Activated naive CD8-positive, alpha-beta T cell treated with anti-CD3 and anti-CD28 coated beads for 36 hours (primary cell): Measurements from ENCODE around the gene KIAA0513. TPM values are rescaled to one million over a fixed set of nuclear protein-coding genes. Genes with fewer than 3 reads are reported as not detected.
A peak's percentile ranks its signal among the peaks of the same experiment; 100 is the strongest.

Experiments
- DNase-seq: peaks from one replicate; pipeline ENCODE4 v3.0.0; 2021
- H3K27ac Mint-ChIP-seq: one replicate; pipeline ENCODE4 v1.8.0; 2022; ENCODE audit warnings: mild to moderate bottlenecking, moderate library complexity, mixed read lengths
- H3K27me3 Mint-ChIP-seq: one replicate; pipeline ENCODE4 v1.8.0; 2022; ENCODE audit warnings: mild to moderate bottlenecking, mixed read lengths
- H3K36me3 Mint-ChIP-seq: one replicate; pipeline ENCODE4 v1.8.0; 2021; ENCODE audit warnings: mild to moderate bottlenecking, mixed read lengths
- H3K4me1 Mint-ChIP-seq: one replicate; pipeline ENCODE4 v1.8.0; 2021; ENCODE audit warnings: mixed read lengths
- H3K4me3 Mint-ChIP-seq: one replicate; pipeline ENCODE4 v1.8.0; 2022; ENCODE audit warnings: mild to moderate bottlenecking, moderate library complexity, mixed read lengths
- H3K9me3 Mint-ChIP-seq: one replicate; pipeline ENCODE4 v1.8.0; 2022; ENCODE audit warnings: mixed read lengths
- total RNA-seq, 2 experiments: library from RNA; stranded (reverse); gene quantifications; one replicate each; pipeline ENCODE4 v1.2.3, GENCODE V29; 2021

Gene KIAA0513, protein sequence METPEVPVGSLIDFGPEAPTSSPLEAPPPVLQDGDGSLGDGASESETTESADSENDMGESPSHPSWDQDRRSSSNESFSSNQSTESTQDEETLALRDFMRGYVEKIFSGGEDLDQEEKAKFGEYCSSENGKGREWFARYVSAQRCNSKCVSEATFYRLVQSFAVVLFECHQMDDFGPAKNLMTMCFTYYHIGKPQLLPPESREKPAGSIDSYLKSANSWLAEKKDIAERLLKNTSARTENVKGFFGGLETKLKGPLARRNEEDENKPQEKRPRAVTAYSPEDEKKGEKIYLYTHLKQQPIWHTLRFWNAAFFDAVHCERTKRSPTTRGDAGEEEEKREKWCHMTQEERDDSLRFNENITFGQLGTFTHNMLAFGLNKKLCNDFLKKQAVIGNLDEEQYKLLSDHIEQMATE
- 1 to 10 TPM; 2.4 to 3.3 TPM for total RNA-seq

- Mint-ChIP-seq H3K27ac (peak within 1 kb of the TSS; percentile 92), H3K4me3 (peak within 1 kb of the TSS; percentile 87), H3K4me1 (peaks cover 34% of the 10 kb centered on the region), H3K36me3 (no peaks in the 10 kb centered on the region), H3K9me3 (no peaks in the 10 kb centered on the region), H3K27me3 (no peaks in the 10 kb centered on the region)
- peak; percentile 99 for DNase-seq
These were observed at the start of gene KIAA0513 for GRCh38 chr16:85027349-85027957. Gene KIAA0513 (plus strand): TSS chr16:85027795. CDS start chr16:85067072, 39,277 bp downstream.

GRCh38 chr16:84979516-84979915, 48.1 kb upstream of the KIAA0513 start:
- Mint-ChIP-seq H3K27ac (no peak overlapping the region), H3K9me3 (no peaks in the 10 kb centered on the region), H3K4me1 (peaks cover 4% of the 10 kb centered on the region), H3K4me3 (no peak overlapping the region), H3K27me3 (no peaks in the 10 kb centered on the region), H3K36me3 (peaks cover 10% of the 10 kb centered on the region)
- DNase-seq, result no peak

GRCh38 chr16:84982434-84982833, 45.2 kb upstream of the KIAA0513 start:
- Mint-ChIP-seq H3K27ac (peak overlapping the region; percentile 30), H3K9me3 (no peaks in the 10 kb centered on the region), H3K27me3 (no peaks in the 10 kb centered on the region), H3K4me3 (no peak overlapping the region), H3K36me3 (peaks cover 14% of the 10 kb centered on the region), H3K4me1 (peaks cover 10% of the 10 kb centered on the region)
- DNase-seq, result no peak

DNA sequence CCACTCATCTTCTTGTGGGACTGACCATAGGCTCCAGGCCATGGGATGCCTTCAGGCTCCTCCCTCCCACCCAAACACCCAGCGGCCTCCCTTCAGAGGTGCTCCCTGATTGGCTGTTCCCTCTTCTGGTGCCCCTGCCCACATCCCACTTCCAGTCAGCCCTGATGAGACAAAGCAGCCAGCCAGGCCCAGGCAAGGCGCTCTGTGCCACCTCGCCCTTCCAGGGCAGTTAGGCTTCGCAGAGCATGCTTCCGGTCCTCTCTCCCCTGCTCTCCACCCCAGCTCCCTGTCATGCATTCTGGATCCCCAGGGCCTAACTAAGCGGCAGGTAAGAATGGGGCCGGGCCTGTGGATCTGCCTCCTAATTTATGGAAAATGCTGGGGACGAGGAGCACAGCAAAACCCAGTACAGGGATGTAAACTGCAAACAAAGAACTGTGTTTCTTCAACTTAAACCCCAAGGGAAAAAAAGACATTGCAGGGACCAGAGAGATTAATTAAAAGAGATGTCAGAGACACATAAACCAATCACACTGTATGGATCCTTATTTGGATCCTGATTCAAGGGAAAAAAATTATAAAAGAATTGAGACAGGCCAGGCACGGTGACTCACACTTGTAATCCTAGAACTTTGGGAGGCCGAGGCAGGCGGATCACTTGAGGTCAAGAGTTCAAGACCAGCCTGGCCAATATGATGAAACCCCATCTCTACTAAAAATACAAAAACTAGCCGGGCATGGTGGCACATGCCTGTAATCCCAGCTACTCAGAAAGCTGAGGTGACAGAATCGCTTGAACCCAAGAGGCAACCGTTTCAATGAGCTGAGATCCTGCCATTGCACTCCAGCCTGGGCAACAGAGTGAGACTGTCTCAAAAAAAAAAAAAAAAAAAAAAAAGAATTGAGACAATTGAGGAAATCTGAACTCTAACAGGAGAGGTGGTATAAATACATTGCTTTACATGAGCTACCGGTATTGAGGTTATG, 42.2 kb upstream of the KIAA0513 start:
- H3K36me3 Mint-ChIP-seq, result peaks cover 13% of the 10 kb centered on the region
- peaks cover 10% of the 10 kb centered on the region for H3K4me1 Mint-ChIP-seq
- no peak overlapping the region for H3K27ac Mint-ChIP-seq
- DNase-seq, result no peak
- H3K4me3 Mint-ChIP-seq, result no peak overlapping the region
- no peaks in the 10 kb centered on the region for H3K27me3 Mint-ChIP-seq
- no peaks in the 10 kb centered on the region for H3K9me3 Mint-ChIP-seq

- no peak for DNase-seq
- no peaks in the 10 kb centered on the region for H3K27me3 Mint-ChIP-seq
- H3K9me3 Mint-ChIP-seq, result no peaks in the 10 kb centered on the region
- H3K4me1 Mint-ChIP-seq, result peaks cover 10% of the 10 kb centered on the region
- no peak overlapping the region for H3K4me3 Mint-ChIP-seq
- no peak overlapping the region for H3K27ac Mint-ChIP-seq
- peaks cover 10% of the 10 kb centered on the region for H3K36me3 Mint-ChIP-seq
These were observed 41.5 kb upstream of the KIAA0513 start for GRCh38 chr16:84986102-84986501.

GRCh38 chr16:84986879-84987278, 40.7 kb upstream of the KIAA0513 start:
- Mint-ChIP-seq H3K9me3 (no peaks in the 10 kb centered on the region), H3K27ac (no peak overlapping the region), H3K4me1 (peaks cover 10% of the 10 kb centered on the region), H3K36me3 (peaks cover 10% of the 10 kb centered on the region), H3K27me3 (no peaks in the 10 kb centered on the region), H3K4me3 (no peak overlapping the region)
- DNase-seq, result no peak

DNA sequence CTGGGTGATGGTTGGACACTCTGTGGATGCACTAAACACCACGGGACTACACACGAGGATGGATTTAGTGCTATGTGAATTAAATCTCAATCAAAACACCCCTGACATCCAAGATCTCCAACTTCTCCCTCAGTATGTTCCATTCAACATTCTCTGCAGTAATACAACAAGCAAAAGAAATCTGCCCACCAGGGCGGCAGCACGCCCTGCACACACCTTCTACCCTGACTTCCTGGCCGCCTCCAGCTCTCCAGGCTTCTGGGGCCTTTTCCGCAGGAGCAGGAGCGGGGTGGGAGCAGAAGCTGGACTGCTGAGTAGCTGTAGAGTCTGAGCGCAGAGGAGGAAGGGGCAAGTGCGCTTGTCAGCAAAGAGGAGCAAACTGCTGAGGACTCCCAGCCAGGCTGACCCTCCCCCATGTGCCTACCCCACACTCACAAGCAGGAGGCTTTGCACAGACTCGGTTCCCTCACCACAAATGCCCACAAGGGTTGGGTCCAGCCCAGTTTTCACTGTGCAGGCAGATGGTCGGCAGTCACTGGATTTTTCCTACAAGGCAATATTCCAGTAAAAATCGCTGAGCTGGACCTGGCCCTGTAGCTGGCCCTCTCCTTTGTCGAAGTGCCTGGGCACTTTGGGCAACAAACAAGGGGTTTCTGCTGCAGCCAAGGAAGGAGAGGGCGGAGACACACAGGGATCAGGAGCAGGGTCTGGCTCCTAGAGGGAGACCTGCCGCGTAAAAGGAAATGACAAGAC, 39.1 kb upstream of the KIAA0513 start:
- H3K4me3 Mint-ChIP-seq, result no peak overlapping the region
- DNase-seq, result no peak
- no peaks in the 10 kb centered on the region for H3K9me3 Mint-ChIP-seq
- H3K4me1 Mint-ChIP-seq, result peaks cover 7% of the 10 kb centered on the region
- H3K27me3 Mint-ChIP-seq, result no peaks in the 10 kb centered on the region
- peaks cover 10% of the 10 kb centered on the region for H3K36me3 Mint-ChIP-seq
- no peak overlapping the region for H3K27ac Mint-ChIP-seq

- peaks cover 10% of the 10 kb centered on the region for H3K36me3 Mint-ChIP-seq
- H3K4me3 Mint-ChIP-seq, result no peak overlapping the region
- H3K9me3 Mint-ChIP-seq, result no peaks in the 10 kb centered on the region
- no peak for DNase-seq
- no peak overlapping the region for H3K27ac Mint-ChIP-seq
- H3K27me3 Mint-ChIP-seq, result no peaks in the 10 kb centered on the region
- peaks cover 7% of the 10 kb centered on the region for H3K4me1 Mint-ChIP-seq
These were observed 37.6 kb upstream of the KIAA0513 start for GRCh38 chr16:84989749-84990620.

DNA sequence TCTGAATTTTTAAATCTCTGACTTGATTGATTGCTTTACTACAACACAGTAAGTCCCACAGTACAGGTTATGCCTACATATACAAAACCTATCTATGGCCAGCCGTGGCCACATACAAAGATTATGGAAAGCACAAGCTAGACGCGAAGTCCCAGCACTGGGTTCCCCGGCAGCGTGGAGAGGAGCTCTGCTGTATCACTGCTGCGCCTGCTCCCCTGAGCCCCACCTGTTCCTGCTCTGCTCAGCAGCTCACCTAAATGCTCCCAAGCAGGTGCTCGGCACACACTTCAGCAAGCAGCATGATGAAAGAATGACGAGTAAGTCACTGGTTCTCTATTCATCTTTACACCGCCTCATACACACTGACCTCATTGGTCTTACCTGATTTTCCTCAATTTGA, 36.8 kb upstream of the KIAA0513 start:
- Mint-ChIP-seq H3K4me1 (peaks cover 12% of the 10 kb centered on the region), H3K9me3 (no peaks in the 10 kb centered on the region), H3K36me3 (peaks cover 10% of the 10 kb centered on the region), H3K27ac (no peak overlapping the region), H3K27me3 (no peaks in the 10 kb centered on the region), H3K4me3 (no peak overlapping the region)
- no peak for DNase-seq

- Mint-ChIP-seq H3K27ac (no peak overlapping the region), H3K27me3 (no peaks in the 10 kb centered on the region), H3K4me3 (no peak overlapping the region), H3K4me1 (peaks cover 9% of the 10 kb centered on the region), H3K9me3 (no peaks in the 10 kb centered on the region), H3K36me3 (peaks cover 3% of the 10 kb centered on the region)
- no peak for DNase-seq
These were observed 34.9 kb upstream of the KIAA0513 start for GRCh38 chr16:84992717-84993075.

- Mint-ChIP-seq H3K27ac (no peak overlapping the region), H3K36me3 (peaks cover 6% of the 10 kb centered on the region), H3K27me3 (no peaks in the 10 kb centered on the region), H3K9me3 (no peaks in the 10 kb centered on the region), H3K4me1 (peaks cover 9% of the 10 kb centered on the region), H3K4me3 (no peak overlapping the region)
- DNase-seq, result no peak
These were observed 33.7 kb upstream of the KIAA0513 start for GRCh38 chr16:84993926-84994325.

- no peak overlapping the region for H3K27ac Mint-ChIP-seq
- no peak overlapping the region for H3K4me3 Mint-ChIP-seq
- H3K36me3 Mint-ChIP-seq, result peaks cover 6% of the 10 kb centered on the region
- no peaks in the 10 kb centered on the region for H3K9me3 Mint-ChIP-seq
- DNase-seq, result no peak
- no peaks in the 10 kb centered on the region for H3K27me3 Mint-ChIP-seq
- H3K4me1 Mint-ChIP-seq, result peaks cover 15% of the 10 kb centered on the region
These were observed 31.9 kb upstream of the KIAA0513 start for GRCh38 chr16:84995663-84996062.

- Mint-ChIP-seq H3K4me1 (peaks cover 19% of the 10 kb centered on the region), H3K9me3 (no peaks in the 10 kb centered on the region), H3K4me3 (no peak overlapping the region), H3K27me3 (no peaks in the 10 kb centered on the region), H3K27ac (no peak overlapping the region), H3K36me3 (peaks cover 6% of the 10 kb centered on the region)
- no peak for DNase-seq
These were observed 31.2 kb upstream of the KIAA0513 start for GRCh38 chr16:84996365-84996764.

GRCh38 chr16:84999200-84999599, 28.4 kb upstream of the KIAA0513 start:
- no peak overlapping the region for H3K27ac Mint-ChIP-seq
- peaks cover 39% of the 10 kb centered on the region for H3K4me1 Mint-ChIP-seq
- H3K4me3 Mint-ChIP-seq, result no peak overlapping the region
- no peak for DNase-seq
- H3K36me3 Mint-ChIP-seq, result peaks cover 6% of the 10 kb centered on the region
- H3K9me3 Mint-ChIP-seq, result no peaks in the 10 kb centered on the region
- no peaks in the 10 kb centered on the region for H3K27me3 Mint-ChIP-seq
